B cell (primary cell): Measurements from ENCODE around the gene MT3.

Experiments used
- CTCF ChIP-seq: fragments of 200-600 bp; IDR thresholded peaks from one replicate; pipeline ENCODE4 v1.8.0; 2022; ENCODE audit warnings: antibody characterized with exemption, mild to moderate bottlenecking
- EZH2 ChIP-seq: IDR thresholded peaks from 2 replicates; pipeline ENCODE4 v1.6.1; 2012; ENCODE audit warnings: borderline replicate concordance, low read depth, mild to moderate bottlenecking, moderate library complexity, low read length; ENCODE audit not compliant: insufficient read depth, poor library complexity, severe bottlenecking

GRCh38 chr16:56560447-56560846 is 28.9 kb upstream of the MT3 start:
- no peak for TF ChIP-seq CTCF
- TF ChIP-seq EZH2: no peak
